OCI-LY1 (cell line): Measurements from ENCODE around the gene BMP6.

Experiments used
- CTCF ChIP-seq: fragments of 200-600 bp; sonication (generic), shearing (Covaris generic); IDR thresholded peaks from 2 replicates; pipeline ENCODE4 v1.5.1; 2017; ENCODE audit warnings: mild to moderate bottlenecking, antibody characterized with exemption, low read length, moderate library complexity, mixed read lengths
- EZH2 ChIP-seq: fragments of 200-600 bp; sonication (generic), shearing (Covaris generic); IDR thresholded peaks from 2 replicates; pipeline ENCODE4 v1.8.0; 2017; ENCODE audit warnings: borderline replicate concordance, mixed run types, mild to moderate bottlenecking, antibody characterized with exemption, low read length, moderate library complexity, mixed read lengths

- TF ChIP-seq CTCF (no peak), EZH2 (no peak)
These were observed 1.4 kb downstream of the BMP6 start for GRCh38 chr6:7727086-7727945.
